OCI-LY1 (cell line): ENCODE data around the gene TEKT5.

Experiments
- H2AFZ ChIP-seq: fragments of 200-600 bp; sonication (generic), shearing (Covaris generic); 2 replicates; pipeline ENCODE4 v1.6.0; 2014; ENCODE audit warnings: antibody characterized with exemption, mild to moderate bottlenecking, low read length
- H3F3A ChIP-seq: fragments of 200-600 bp; sonication (generic), shearing (Covaris generic); 2 replicates; pipeline ENCODE4 v1.6.0; 2014; ENCODE audit warnings: mild to moderate bottlenecking, antibody characterized with exemption, low read length, moderate library complexity; ENCODE audit not compliant: insufficient read depth
- H3K27ac ChIP-seq: fragments of 200-600 bp; sonication (generic); 2 replicates; pipeline ENCODE4 v1.5.1; 2014; ENCODE audit warnings: low read length, mixed run types, mild to moderate bottlenecking, low read depth; ENCODE audit not compliant: poor library complexity, severe bottlenecking
- H3K27me3 ChIP-seq: fragments of 200-600 bp; sonication (generic); 2 replicates; pipeline ENCODE4 v1.6.0; 2014; ENCODE audit warnings: antibody characterized with exemption, mild to moderate bottlenecking, low read length, moderate library complexity; ENCODE audit not compliant: insufficient read depth
- H3K36me3 ChIP-seq: fragments of 200-600 bp; sonication (generic); 2 replicates; pipeline ENCODE4 v1.6.1; 2014; ENCODE audit warnings: mild to moderate bottlenecking, antibody characterized with exemption, low read length, moderate library complexity, mixed read lengths; ENCODE audit not compliant: insufficient read depth
- H3K4me1 ChIP-seq: fragments of 200-600 bp; sonication (generic); 2 replicates; pipeline ENCODE4 v1.5.1; 2014; ENCODE audit warnings: mild to moderate bottlenecking, low read length, moderate library complexity; ENCODE audit not compliant: insufficient read depth, severe bottlenecking
- H3K4me2 ChIP-seq: fragments of 200-600 bp; sonication (generic), shearing (Covaris generic); 2 replicates; pipeline ENCODE4 v1.6.1; 2014; ENCODE audit warnings: low read length
- H3K4me3 ChIP-seq: fragments of 200-600 bp; sonication (generic); 2 replicates; pipeline ENCODE4 v1.5.1; 2014; ENCODE audit warnings: low read length, low read depth, mild to moderate bottlenecking, mixed read lengths; ENCODE audit not compliant: poor library complexity, severe bottlenecking
- H3K79me2 ChIP-seq: fragments of 200-600 bp; shearing (Covaris generic); 2 replicates; pipeline ENCODE4 v1.6.1; 2016; ENCODE audit warnings: mixed run types, low read length, mixed read lengths; ENCODE audit not compliant: insufficient read depth
- H3K9ac ChIP-seq: fragments of 200-600 bp; sonication (generic), shearing (Covaris generic); 2 replicates; pipeline ENCODE4 v1.6.1; 2014; ENCODE audit warnings: mild to moderate bottlenecking, low read length, mixed read lengths
- H3K9me2 ChIP-seq: fragments of 200-600 bp; sonication (generic), shearing (Covaris generic); 2 replicates; pipeline ENCODE4 v1.6.1; 2014; ENCODE audit warnings: low read depth, mild to moderate bottlenecking, low read length, mixed read lengths
- H3K9me3 ChIP-seq: fragments of 200-600 bp; shearing (Covaris generic); 2 replicates; pipeline ENCODE4 v1.6.1; 2014; ENCODE audit warnings: low read length, mixed read lengths
- H4K20me1 ChIP-seq: fragments of 200-600 bp; sonication (generic), shearing (Covaris generic); 2 replicates; pipeline ENCODE4 v1.6.0; 2016; ENCODE audit warnings: mild to moderate bottlenecking, low read length; ENCODE audit not compliant: insufficient read depth
- CTCF ChIP-seq: fragments of 200-600 bp; sonication (generic), shearing (Covaris generic); IDR thresholded peaks from 2 replicates; pipeline ENCODE4 v1.5.1; 2017; ENCODE audit warnings: mild to moderate bottlenecking, antibody characterized with exemption, low read length, moderate library complexity, mixed read lengths
- EZH2 ChIP-seq: fragments of 200-600 bp; sonication (generic), shearing (Covaris generic); IDR thresholded peaks from 2 replicates; pipeline ENCODE4 v1.8.0; 2017; ENCODE audit warnings: borderline replicate concordance, mixed run types, mild to moderate bottlenecking, antibody characterized with exemption, low read length, moderate library complexity, mixed read lengths

Gene TEKT5

GRCh38 chr16:10629592-10629963, 65.2 kb downstream of the TEKT5 start:
- H3K36me3 ChIP-seq = no peaks in the 10 kb centered on the region
- no peak overlapping the region for H2AFZ ChIP-seq
- H3K9ac ChIP-seq = no peak overlapping the region
- H3K9me2 ChIP-seq = no peaks in the 10 kb centered on the region
- no peak overlapping the region for H3K4me3 ChIP-seq
- no peaks in the 10 kb centered on the region for H3K4me1 ChIP-seq
- H3K4me2 ChIP-seq = no peak overlapping the region
- TF ChIP-seq EZH2 = no peak
- TF ChIP-seq CTCF = no peak
- peaks cover 3% of the 10 kb centered on the region; the same call in 1 of the 2 replicates for H3K27me3 ChIP-seq
- H4K20me1 ChIP-seq = no peaks in the 10 kb centered on the region
- H3F3A ChIP-seq = no peaks in the 10 kb centered on the region
- H3K9me3 ChIP-seq = no peaks in the 10 kb centered on the region
- no peak overlapping the region for H3K27ac ChIP-seq
- no peaks in the 10 kb centered on the region for H3K79me2 ChIP-seq

GRCh38 chr16:10625595-10626357, 69.0 kb downstream of the TEKT5 start:
- Histone ChIP-seq H3K27ac (no peak overlapping the region), H4K20me1 (no peaks in the 10 kb centered on the region), H2AFZ (no peak overlapping the region), H3K9ac (no peak overlapping the region), H3F3A (no peaks in the 10 kb centered on the region), H3K9me2 (no peaks in the 10 kb centered on the region), H3K4me2 (no peak overlapping the region), H3K79me2 (no peaks in the 10 kb centered on the region), H3K36me3 (no peaks in the 10 kb centered on the region), H3K4me1 (no peaks in the 10 kb centered on the region), H3K9me3 (no peaks in the 10 kb centered on the region), H3K27me3 (peaks cover 3% of the 10 kb centered on the region; the same call in 1 of the 2 replicates), H3K4me3 (no peak overlapping the region)
- TF ChIP-seq CTCF (no peak), EZH2 (no peak)

GRCh38 chr16:10624527-10624926, 70.2 kb downstream of the TEKT5 start:
- Histone ChIP-seq H3K79me2 (no peaks in the 10 kb centered on the region), H3K4me2 (no peak overlapping the region), H3K9me2 (no peaks in the 10 kb centered on the region), H3K4me3 (no peak overlapping the region), H3K4me1 (no peaks in the 10 kb centered on the region), H4K20me1 (no peaks in the 10 kb centered on the region), H3K36me3 (no peaks in the 10 kb centered on the region), H3K27me3 (no peaks in the 10 kb centered on the region; the same call in 1 of the 2 replicates), H3F3A (no peaks in the 10 kb centered on the region), H2AFZ (no peak overlapping the region), H3K27ac (no peak overlapping the region), H3K9me3 (no peaks in the 10 kb centered on the region), H3K9ac (no peak overlapping the region)
- no peak for TF ChIP-seq CTCF
- TF ChIP-seq EZH2 = no peak
